Adrenal gland (tissue), 5 donors: Measurements from ENCODE around the gene FOXQ1.

Experiments
- CTCF ChIP-seq, 6 experiments: fragments of 450-650 bp in 4 of 6; fragments of 200-600 bp in 2 of 6; sonication (generic) in 1 of 6; IDR thresholded peaks; 1 replicate in 5 of 6; 2 replicates in 1 of 6; pipeline versions ENCODE4 v1.5.1 to v1.8.0; 2016 to 2021; ENCODE audit warnings: antibody characterized with exemption in 6 of 6, mild to moderate bottlenecking in 2 of 6, moderate library complexity in 1 of 6
- POLR2A ChIP-seq, 2 donors: fragments of 450-650 bp; IDR thresholded peaks; one replicate each; pipeline ENCODE4 v1.6.1; 2017; ENCODE audit warnings: antibody characterized with exemption in 2 of 2, mild to moderate bottlenecking in 2 of 2, moderate library complexity in 1 of 2
- donor health status: DM: no; HTN: no; CAD: no.

- TF ChIP-seq POLR2A (IDR thresholded peaks at IDR 0.05) (no peak), CTCF (IDR thresholded peaks at IDR 0.05) (no peak)
Measured at GRCh38 chr6:1321738-1322137, 9.8 kb downstream of the FOXQ1 start.
